GM12875 (cell line): ENCODE measurements around the gene PDE10A.

Experiments used
- H3K4me3 ChIP-seq: one replicate; pipeline ENCODE4 v1.5.1; 2011; ENCODE audit warnings: low read depth, low read length, control low read depth
- TF ChIP-seq, protein P1 (sequence below): IDR thresholded peaks from 2 replicates; pipeline ENCODE4 v1.5.1; 2011; ENCODE audit warnings: low read depth, mild to moderate bottlenecking, control low read depth, inconsistent platforms, low read length, moderate library complexity, borderline replicate concordance; ENCODE audit not compliant: insufficient read depth

Gene PDE10A

DNA sequence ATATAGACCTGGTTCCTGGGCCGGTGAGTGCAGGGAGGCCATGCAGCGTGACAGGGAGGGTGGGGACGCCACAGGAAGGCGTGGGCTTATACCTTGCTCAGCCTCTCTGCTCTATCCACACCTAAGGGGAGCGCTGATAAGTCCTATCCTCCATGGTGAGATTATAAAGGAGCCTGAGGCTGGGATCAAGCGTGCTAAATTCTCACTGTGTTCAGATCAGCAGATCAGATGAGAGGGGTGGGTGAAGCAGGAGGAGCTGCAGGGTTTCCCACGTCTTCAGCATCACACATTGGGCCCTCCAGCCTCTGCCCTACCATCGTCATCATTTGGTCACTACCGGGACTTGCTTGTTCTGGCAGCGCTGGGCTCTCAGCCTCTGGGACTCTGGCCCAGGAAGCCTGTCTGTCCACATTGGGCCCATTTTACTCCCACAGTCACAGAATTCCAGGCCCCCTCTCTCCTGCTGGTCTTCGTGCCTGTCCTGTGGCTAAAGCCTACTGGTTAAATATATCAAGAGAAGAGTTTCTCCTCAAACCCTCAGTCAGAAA is 29.1 kb upstream of the PDE10A start:
- H3K4me3 ChIP-seq, result no peak overlapping the region
- TF ChIP-seq, protein P1, sequence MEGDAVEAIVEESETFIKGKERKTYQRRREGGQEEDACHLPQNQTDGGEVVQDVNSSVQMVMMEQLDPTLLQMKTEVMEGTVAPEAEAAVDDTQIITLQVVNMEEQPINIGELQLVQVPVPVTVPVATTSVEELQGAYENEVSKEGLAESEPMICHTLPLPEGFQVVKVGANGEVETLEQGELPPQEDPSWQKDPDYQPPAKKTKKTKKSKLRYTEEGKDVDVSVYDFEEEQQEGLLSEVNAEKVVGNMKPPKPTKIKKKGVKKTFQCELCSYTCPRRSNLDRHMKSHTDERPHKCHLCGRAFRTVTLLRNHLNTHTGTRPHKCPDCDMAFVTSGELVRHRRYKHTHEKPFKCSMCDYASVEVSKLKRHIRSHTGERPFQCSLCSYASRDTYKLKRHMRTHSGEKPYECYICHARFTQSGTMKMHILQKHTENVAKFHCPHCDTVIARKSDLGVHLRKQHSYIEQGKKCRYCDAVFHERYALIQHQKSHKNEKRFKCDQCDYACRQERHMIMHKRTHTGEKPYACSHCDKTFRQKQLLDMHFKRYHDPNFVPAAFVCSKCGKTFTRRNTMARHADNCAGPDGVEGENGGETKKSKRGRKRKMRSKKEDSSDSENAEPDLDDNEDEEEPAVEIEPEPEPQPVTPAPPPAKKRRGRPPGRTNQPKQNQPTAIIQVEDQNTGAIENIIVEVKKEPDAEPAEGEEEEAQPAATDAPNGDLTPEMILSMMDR, result no peak

DNA sequence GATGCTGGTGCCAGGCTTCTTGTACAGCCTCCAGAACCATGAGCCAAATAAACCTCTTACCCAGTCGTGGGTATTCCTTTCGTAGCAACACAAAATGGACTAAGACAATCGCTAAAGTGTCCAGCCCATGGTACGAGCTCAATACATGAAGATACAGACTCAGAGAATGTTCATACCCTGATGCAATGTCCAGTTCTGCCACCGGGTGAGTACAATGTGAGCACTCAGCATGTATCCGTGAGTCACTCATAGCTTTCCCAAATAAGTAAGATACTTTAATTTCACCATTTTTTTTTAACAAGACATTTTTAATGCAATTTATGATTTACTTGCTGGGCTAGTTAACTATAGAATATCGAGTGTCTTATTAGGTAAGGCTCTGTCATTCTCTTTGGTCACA is 26.7 kb upstream of the PDE10A start:
- TF ChIP-seq, protein P1, result no peak
- H3K4me3 ChIP-seq, result no peak overlapping the region

DNA sequence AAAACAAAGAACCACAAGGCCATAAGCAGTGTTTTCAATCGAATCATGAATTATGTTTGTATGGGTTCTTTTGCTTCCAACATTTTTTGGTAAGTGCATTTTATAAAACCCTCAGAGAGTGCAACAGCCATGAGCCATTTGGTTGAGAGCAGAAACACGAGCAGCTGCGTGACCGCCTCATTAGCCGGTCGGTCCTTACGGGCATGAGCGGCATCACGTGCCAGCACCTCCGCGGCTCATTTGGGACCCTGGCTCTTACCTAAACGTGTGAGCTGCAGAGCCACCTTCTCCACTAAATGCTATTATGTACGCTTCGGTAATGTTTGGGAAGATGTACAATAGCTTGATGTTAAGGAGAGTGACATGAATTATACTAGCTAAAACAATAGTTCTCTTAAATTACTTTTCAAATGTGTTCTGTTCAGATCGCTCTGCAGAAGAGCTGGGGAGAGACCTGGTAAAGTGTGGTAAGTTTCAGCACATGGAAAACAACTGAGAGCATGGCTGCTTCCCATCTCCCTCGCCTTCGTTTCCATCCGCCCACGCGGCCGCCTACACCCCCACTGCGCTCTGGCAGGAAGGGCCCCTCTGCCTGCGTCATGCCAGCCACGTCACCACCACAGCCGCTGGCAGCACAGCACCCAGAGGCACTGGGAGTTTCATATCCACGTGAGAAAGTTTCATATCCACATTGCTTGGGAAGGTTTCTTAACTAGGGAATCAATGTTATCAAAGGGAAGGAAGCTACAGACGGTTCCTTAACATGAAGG is 23.7 kb upstream of the PDE10A start:
- H3K4me3 ChIP-seq, result no peak overlapping the region
- TF ChIP-seq, protein P1, result no peak

GRCh38 chr6:165685302-165685701 is 22.3 kb upstream of the PDE10A start:
- H3K4me3 ChIP-seq, result no peak overlapping the region
- TF ChIP-seq, protein P1, result no peak

- TF ChIP-seq, protein P1, result no peak
- H3K4me3 ChIP-seq, result no peak overlapping the region
These were observed 21.3 kb upstream of the PDE10A start for GRCh38 chr6:165684333-165684732.

DNA sequence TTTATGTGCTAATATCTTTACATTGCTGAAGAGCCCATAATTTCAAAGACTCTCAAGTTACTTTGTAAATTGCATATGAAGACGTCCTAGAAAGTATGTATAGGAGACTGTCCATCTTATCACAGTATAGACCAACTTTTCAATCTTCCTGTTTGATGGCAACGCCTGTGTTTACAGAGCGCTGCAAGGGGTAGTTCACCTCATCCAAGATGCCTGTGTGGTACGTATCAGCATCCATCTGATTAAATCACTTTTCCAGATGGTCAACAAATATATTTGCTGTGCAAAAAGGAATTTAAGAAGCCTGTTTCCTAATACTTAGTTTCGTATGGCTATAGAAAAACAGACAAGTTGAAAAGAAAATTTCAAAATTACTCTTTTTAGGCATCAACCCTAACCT is 17.9 kb upstream of the PDE10A start:
- TF ChIP-seq, protein P1, result no peak
- no peak overlapping the region for H3K4me3 ChIP-seq

DNA sequence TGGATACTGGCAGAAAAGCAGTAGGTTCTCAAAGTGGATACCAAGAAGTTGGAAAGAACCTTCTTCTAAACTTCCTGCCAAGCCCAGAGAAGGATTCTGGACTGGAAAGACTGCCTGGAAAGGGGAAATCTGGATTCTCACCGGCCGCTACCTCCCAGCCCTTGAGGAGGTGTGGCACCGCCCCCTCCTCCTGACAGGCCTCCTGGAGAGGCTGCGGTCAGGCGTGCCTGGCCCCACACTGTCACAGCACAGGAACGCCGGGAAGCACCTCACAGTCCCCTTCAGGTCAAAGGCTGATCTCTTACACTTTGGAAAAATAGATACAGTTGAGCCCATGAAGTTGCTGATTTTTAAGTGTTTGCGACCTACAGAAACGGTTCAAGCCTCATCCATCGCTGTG is 16.3 kb upstream of the PDE10A start:
- H3K4me3 ChIP-seq, result no peak overlapping the region
- TF ChIP-seq, protein P1, result no peak
